ENCODE measurements around the gene TLCD3A.
"Not testable (repeated sequence)": the region's sequence is repeated elsewhere in the genome, so short reads cannot be mapped to it uniquely, and the experiment has no call there.

Gene TLCD3A

GRCh38 chr17:732067-732901 lies at the start of gene TLCD3A:
TSS of gene TLCD3A (plus strand) at chr17:732596. CDS start at chr17:732648, 52 bp downstream.
- peak; percentile 30 for DNase-seq

- no peak for DNase-seq
These were observed 49.4 kb upstream of the TLCD3A start for GRCh38 chr17:683040-683439.

- DNase-seq = no peak
These were observed 48.7 kb upstream of the TLCD3A start for GRCh38 chr17:683499-684254.

- no peak for DNase-seq
These were observed 47.4 kb upstream of the TLCD3A start for GRCh38 chr17:685006-685405.

- no peak for DNase-seq
These were observed 44.1 kb upstream of the TLCD3A start for GRCh38 chr17:688100-688989.

- DNase-seq = no peak
These were observed 42.7 kb upstream of the TLCD3A start for GRCh38 chr17:689556-690275.

GRCh38 chr17:690361-690760 lies 42.0 kb upstream of the TLCD3A start:
- no peak for DNase-seq

GRCh38 chr17:691423-691822 lies 41.0 kb upstream of the TLCD3A start:
- DNase-seq = no peak

- no peak for DNase-seq
These were observed 40.3 kb upstream of the TLCD3A start for GRCh38 chr17:692116-692515.

- DNase-seq = no peak
These were observed 38.4 kb upstream of the TLCD3A start for GRCh38 chr17:693791-694638.

- no peak for DNase-seq
These were observed 36.0 kb upstream of the TLCD3A start for GRCh38 chr17:696369-696768.

- no peak for DNase-seq
These were observed 34.7 kb upstream of the TLCD3A start for GRCh38 chr17:697682-698081.

GRCh38 chr17:698096-698495 lies 34.3 kb upstream of the TLCD3A start:
- not testable (repeated sequence) for DNase-seq

GRCh38 chr17:699345-699744 lies 33.1 kb upstream of the TLCD3A start:
- DNase-seq = no peak

GRCh38 chr17:700504-701094 lies 31.8 kb upstream of the TLCD3A start:
- DNase-seq = peak; percentile 22

- DNase-seq = no peak
These were observed 29.1 kb upstream of the TLCD3A start for GRCh38 chr17:703081-703875.

GRCh38 chr17:704111-704864 lies 28.1 kb upstream of the TLCD3A start:
- DNase-seq = no peak

GRCh38 chr17:705011-705410 lies 27.4 kb upstream of the TLCD3A start:
- no peak for DNase-seq

GRCh38 chr17:705863-706262 lies 26.5 kb upstream of the TLCD3A start:
- no peak for DNase-seq
